GM12892 (cell line): ENCODE results near the gene EGF.
"Not testable (repeated sequence)": the region's sequence is repeated elsewhere in the genome, so short reads cannot be mapped to it uniquely, and the experiment has no call there.

Source experiments
- POLR2A ChIP-seq: IDR thresholded peaks from 2 replicates; pipeline ENCODE4 v1.6.1; 2011; ENCODE audit warnings: low read depth, low read length, control low read depth
- POLR2AphosphoS5 ChIP-seq: IDR thresholded peaks from 2 replicates; pipeline ENCODE4 v1.6.1; 2011; ENCODE audit warnings: low read depth, low read length, control low read depth

DNA sequence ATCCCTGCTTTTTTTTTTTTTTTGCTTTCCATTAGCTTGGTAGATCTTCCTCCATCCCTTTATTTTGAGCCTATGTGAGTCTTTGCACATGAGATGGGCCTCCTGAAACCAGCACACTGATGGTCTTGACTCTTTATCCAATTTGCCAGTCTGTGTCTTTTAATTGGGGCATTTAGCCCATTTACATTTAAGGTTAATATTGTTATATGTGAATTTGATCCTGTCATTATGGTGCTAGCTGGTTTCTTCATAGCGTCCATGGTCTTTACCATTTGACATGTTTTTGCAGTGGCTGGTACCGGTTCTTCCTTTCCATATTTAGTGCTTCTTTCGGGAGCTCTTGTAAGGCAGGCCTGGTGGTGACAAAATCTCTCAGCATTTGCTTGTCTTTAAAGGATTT, 24.7 kb downstream of the EGF start:
- not testable (repeated sequence) for TF ChIP-seq POLR2A, POLR2AphosphoS5
